IMR-90 (cell line): Measurements from ENCODE around the gene TFCP2. TPM values are rescaled to one million over a fixed set of nuclear protein-coding genes. Genes with fewer than 3 reads are reported as not detected.

Source experiments
- ATAC-seq: fragments of 200-7000 bp; cut with Tn5 transposase; 2 replicates; pipeline ENCODE4 v1.9.1; 2020; ENCODE audit warnings: low read depth, mild to moderate bottlenecking, moderate library complexity
- BruUV-seq: library from RNA; stranded (reverse); fragments of 400-500 nt; replicated peaks from 2 replicates; lab custom pipeline; 2021; lab: Mats Ljungman, UMichigan
- CTCF ChIA-PET: fragments of 300-600 bp; formaldehyde crosslinking; extraction: SDS; loops from one replicate; lab custom pipeline; 2021; ENCODE audit warnings: antibody characterized with exemption; lab: Yijun Ruan, JAX
- POLR2A ChIA-PET: fragments of 300-600 bp; sonication (Branson Sonifier 250); formaldehyde crosslinking; loops from one replicate; lab custom pipeline; 2022; ENCODE audit warnings: antibody characterized with exemption; ENCODE audit not compliant: unreplicated experiment; lab: Charles Lee
- DNase-seq: peaks from one replicate; pipeline ENCODE4 v3.0.0; 2013
- H2AFZ ChIP-seq: replicated peaks from 2 replicates; pipeline ENCODE3; 2013; ENCODE audit warnings: low read length, mild to moderate bottlenecking; ENCODE audit not compliant: poor library complexity
- H2AK5ac ChIP-seq: 2 replicates; pipeline ENCODE4 v1.6.1; 2013; ENCODE audit warnings: low read depth, low read length, inconsistent platforms
- H2AK9ac ChIP-seq: replicated peaks from 2 replicates; pipeline ENCODE3; 2013; ENCODE audit warnings: mild to moderate bottlenecking, low read depth, low read length, moderate library complexity; ENCODE audit not compliant: poor library complexity
- H2BK120ac ChIP-seq: 2 replicates; pipeline ENCODE4 v1.6.1; 2013; ENCODE audit warnings: low read depth, low read length, inconsistent platforms
- H2BK15ac ChIP-seq: 3 replicates; pipeline ENCODE4 v1.6.1; 2013; ENCODE audit warnings: low read depth, low read length, inconsistent platforms
- H2BK20ac ChIP-seq: 2 replicates; pipeline ENCODE4 v1.6.1; 2013; ENCODE audit warnings: low read depth, mild to moderate bottlenecking, inconsistent platforms, low read length, moderate library complexity
- H2BK5ac ChIP-seq: 2 replicates; pipeline ENCODE4 v1.6.1; 2013; ENCODE audit warnings: mild to moderate bottlenecking, low read depth, low read length, inconsistent platforms; ENCODE audit not compliant: poor library complexity, severe bottlenecking
- H3K14ac ChIP-seq: replicated peaks from 2 replicates; pipeline ENCODE4 v1.6.1; 2013; ENCODE audit warnings: low read depth, low read length, inconsistent platforms
- H3K18ac ChIP-seq: 2 replicates; pipeline ENCODE4 v1.6.1; 2013; ENCODE audit warnings: low read depth, low read length, control low read depth
- H3K23ac ChIP-seq: 2 replicates; pipeline ENCODE4 v1.6.1; 2013; ENCODE audit warnings: low read depth, low read length, inconsistent platforms
- H3K27ac ChIP-seq: 2 replicates; pipeline ENCODE4 v1.5.1; 2013; ENCODE audit warnings: mild to moderate bottlenecking, control low read depth, low read length; ENCODE audit not compliant: insufficient read depth
- H3K27me3 ChIP-seq: 2 replicates; pipeline ENCODE4 v1.6.1; 2013; ENCODE audit warnings: low read length; ENCODE audit not compliant: control insufficient read depth, insufficient read depth
- H3K36me3 ChIP-seq: 2 replicates; pipeline ENCODE4 v1.6.1; 2013; ENCODE audit warnings: low read length, mixed read lengths; ENCODE audit not compliant: control insufficient read depth, insufficient read depth
- H3K4ac ChIP-seq: 2 replicates; pipeline ENCODE4 v1.6.1; 2013; ENCODE audit warnings: low read depth, low read length, inconsistent platforms
- H3K4me1 ChIP-seq: 2 replicates; pipeline ENCODE4 v1.6.1; 2013; ENCODE audit warnings: low read length, mixed read lengths; ENCODE audit not compliant: control insufficient read depth, insufficient read depth
- H3K4me2 ChIP-seq: 2 replicates; pipeline ENCODE4 v1.6.1; 2013; ENCODE audit warnings: low read depth, mild to moderate bottlenecking, control low read depth, low read length, moderate library complexity
- H3K4me3 ChIP-seq: 2 replicates; pipeline ENCODE4 v1.5.1; 2013; ENCODE audit warnings: low read depth, mild to moderate bottlenecking, control low read depth, low read length, moderate library complexity; ENCODE audit not compliant: insufficient read depth
- H3K56ac ChIP-seq: 2 replicates; pipeline ENCODE4 v1.6.1; 2013; ENCODE audit warnings: low read length, inconsistent platforms; ENCODE audit not compliant: insufficient read depth; ENCODE audit errors: extremely low read depth
- H3K79me1 ChIP-seq, 2 experiments: 2 replicates each; pipeline ENCODE4 v1.6.1; 2013; ENCODE audit warnings: low read length in 2 of 2, inconsistent platforms in 1 of 2, low read depth in 1 of 2
- H3K9ac ChIP-seq: 2 replicates; pipeline ENCODE4 v1.6.1; 2013; ENCODE audit warnings: low read depth, low read length, control low read depth
- H3K9me1 ChIP-seq: 2 replicates; pipeline ENCODE4 v1.6.1; 2013; ENCODE audit warnings: low read length, inconsistent platforms; ENCODE audit not compliant: insufficient read depth
- H3K9me3 ChIP-seq: 2 replicates; pipeline ENCODE4 v1.6.1; 2013; ENCODE audit warnings: low read length; ENCODE audit not compliant: control insufficient read depth, insufficient read depth
- H4K20me1 ChIP-seq: 2 replicates; pipeline ENCODE4 v1.6.1; 2013; ENCODE audit warnings: low read length, inconsistent platforms; ENCODE audit not compliant: insufficient read depth
- H4K5ac ChIP-seq: 2 replicates; pipeline ENCODE4 v1.6.1; 2013; ENCODE audit warnings: mild to moderate bottlenecking, low read depth, low read length, control low read depth
- H4K8ac ChIP-seq, 2 experiments: 2 replicates each; pipeline ENCODE4 v1.6.1; 2013; ENCODE audit warnings: low read depth in 2 of 2, low read length in 2 of 2, control low read depth in 1 of 2, inconsistent platforms in 1 of 2
- H4K91ac ChIP-seq: 2 replicates; pipeline ENCODE4 v1.6.1; 2013; ENCODE audit warnings: low read depth, low read length, inconsistent platforms; ENCODE audit not compliant: insufficient read depth
- BHLHE40 ChIP-seq: fragments of 150-350 bp; IDR thresholded peaks from 2 replicates; pipeline ENCODE4 v1.6.1; 2016; ENCODE audit warnings: mild to moderate bottlenecking, low read depth, low read length
- CEBPB ChIP-seq: IDR thresholded peaks from 2 replicates; pipeline ENCODE4 v1.6.1; 2012; ENCODE audit warnings: low read depth, low read length, improper control_type of control experiment
- FOS ChIP-seq: fragments of 150-350 bp; IDR thresholded peaks from 2 replicates; pipeline ENCODE4 v1.6.1; 2016; ENCODE audit warnings: low read depth, low read length
- MAFK ChIP-seq: IDR thresholded peaks from 2 replicates; pipeline ENCODE4 v1.6.1; 2012; ENCODE audit warnings: low read depth, low read length, improper control_type of control experiment
- NFE2L2 ChIP-seq: fragments of 150-350 bp; IDR thresholded peaks from 2 replicates; pipeline ENCODE4 v1.6.1; 2016; ENCODE audit warnings: low read depth, mild to moderate bottlenecking, low read length
- POLR2A ChIP-seq: IDR thresholded peaks from 2 replicates; pipeline ENCODE4 v1.6.1; 2012; ENCODE audit warnings: mild to moderate bottlenecking, low read depth, low read length
- RAD21 ChIP-seq: IDR thresholded peaks from 2 replicates; pipeline ENCODE4 v1.6.1; 2012; ENCODE audit warnings: low read length, improper control_type of control experiment
- RCOR1 ChIP-seq: IDR thresholded peaks from 2 replicates; pipeline ENCODE4 v1.6.1; 2012; ENCODE audit warnings: mild to moderate bottlenecking, low read length, improper control_type of control experiment; ENCODE audit not compliant: insufficient replicate concordance
- RFX5 ChIP-seq: IDR thresholded peaks from 2 replicates; pipeline ENCODE4 v1.8.0; 2012; ENCODE audit warnings: low read depth, mild to moderate bottlenecking, low read length, moderate library complexity
- WGBS, 2 experiments: methylation state at CpG; one replicate each; pipeline versions ENCODE4 v1.1.5 to v1.1.7; 2013; ENCODE audit warnings: missing lambda C conversion rate in 2 of 2; ENCODE audit not compliant: insufficient read length in 1 of 2; ENCODE audit errors: extremely low coverage in 2 of 2; 5-methylcytosine and 5-hydroxymethylcytosine counted together
- dilution Hi-C: fragments of 300-500 bp; cut with HindIII; formaldehyde crosslinking; loops from one replicate; pipeline ENCODE4 v1.14.3; 2018; ENCODE audit warnings: low sequenced_read_pairs; ENCODE audit not compliant: unreplicated experiment
- in situ Hi-C: fragments of 300-500 bp; cut with MboI; formaldehyde crosslinking; loops from 3 replicates; pipeline ENCODE4 v1.14.3; 2019; ENCODE audit warnings: low sequenced_read_pairs, inconsistent platforms, mixed read lengths
- intact Hi-C: fragments of 100-400 bp; cut with micrococcal nuclease; formaldehyde crosslinking; loops from 2 replicates; pipeline ENCODE4 v1.10.0; 2022
- polyA plus RNA-seq, 3 experiments: library from polyadenylated mRNA; depleted of rRNA; stranded (reverse); fragments of >200 nt; gene quantifications; 2 replicates each; pipeline ENCODE4 v1.2.3, GENCODE V29; 2012; ENCODE audit warnings: low replicate concordance in 1 of 3
- total RNA-seq: library from RNA; depleted of rRNA; stranded (reverse); fragments of >200 nt; gene quantifications from 2 replicates; pipeline ENCODE4 v1.2.3, GENCODE V29; 2012
- TF ChIP-seq, protein P1 (sequence below): conservative IDR thresholded peaks from 2 replicates; pipeline ENCODE4 v1.5.1; 2012; ENCODE audit warnings: mild to moderate bottlenecking, low read depth, low read length, improper control_type of control experiment

Gene TFCP2
- total and polyA plus RNA-seq, 2 of the 4 experiments (the other 2 are of a cell fraction) = 10.0 to 15.4 TPM

DNA sequence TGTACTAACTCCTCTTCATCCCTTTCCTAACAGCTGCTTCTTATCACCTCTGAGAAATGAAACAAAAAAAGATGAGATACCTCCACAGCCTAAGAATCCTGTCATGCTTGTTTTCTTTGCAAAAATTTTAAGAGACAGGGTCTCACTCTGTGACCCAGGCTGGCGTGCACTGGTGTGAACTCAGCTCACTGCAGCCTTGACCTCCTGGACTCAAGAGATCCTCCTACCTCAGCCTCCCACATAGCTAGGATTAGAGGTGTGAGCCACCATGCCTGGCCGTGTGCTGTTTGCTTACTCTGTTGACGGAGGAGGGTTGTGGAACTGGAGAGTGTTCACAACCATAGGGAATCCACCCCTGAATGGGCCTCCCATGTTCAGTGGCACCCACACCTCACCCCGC lies 105.7 kb downstream of the TFCP2 start:
- no peak overlapping the region for H4K5ac ChIP-seq

More for the DNA sequence above, 105.7 kb downstream of the TFCP2 start:
- Histone ChIP-seq H3K79me1 (peaks cover 11 to 36% of the 10 kb centered on the region in 2 experiments; a peak in 2 of 4 replicates), H3K23ac (no peak overlapping the region), H3K9me3 (no peaks in the 10 kb centered on the region), H3K4me3 (no peak overlapping the region), H3K56ac (no peak overlapping the region), H2BK20ac (no peak overlapping the region), H3K4me1 (peaks cover 5% of the 10 kb centered on the region; the same call in 1 of the 2 replicates), H4K8ac (no peak overlapping the region), H3K27ac (no peak overlapping the region), H3K18ac (no peak overlapping the region), H2BK120ac (no peak overlapping the region), H3K4ac (no peak overlapping the region), H3K9ac (no peak overlapping the region), H2BK15ac (no peak overlapping the region), H4K91ac (no peak overlapping the region), H3K36me3 (peaks cover 62% of the 10 kb centered on the region), H3K9me1 (peaks cover 9% of the 10 kb centered on the region; the same call in 1 of the 2 replicates), H2AK9ac (no peak overlapping the region), H4K20me1 (peaks cover 16% of the 10 kb centered on the region; the same call in 1 of the 2 replicates), H2AK5ac (no peak overlapping the region), H2BK5ac (no peak overlapping the region), H2AFZ (no peak overlapping the region), H3K14ac (no peak overlapping the region), H3K27me3 (no peaks in the 10 kb centered on the region), H3K4me2 (no peak overlapping the region)
- intact Hi-C loops = no loop called here
- dilution Hi-C loops = no loop called here
- no peak for DNase-seq
- ChIA-PET POLR2A (no interaction called here), CTCF (no interaction called here)
- ATAC-seq = no peak
- WGBS, 2 experiments = 83% methylated on average over 1 of the region's 4 CpGs; no CpG with 5 or more reads in 1 of the 2 experiments
- TF ChIP-seq BHLHE40 = no peak
- TF ChIP-seq RAD21 = no peak
- TF ChIP-seq RFX5 = no peak
- TF ChIP-seq, protein P1, sequence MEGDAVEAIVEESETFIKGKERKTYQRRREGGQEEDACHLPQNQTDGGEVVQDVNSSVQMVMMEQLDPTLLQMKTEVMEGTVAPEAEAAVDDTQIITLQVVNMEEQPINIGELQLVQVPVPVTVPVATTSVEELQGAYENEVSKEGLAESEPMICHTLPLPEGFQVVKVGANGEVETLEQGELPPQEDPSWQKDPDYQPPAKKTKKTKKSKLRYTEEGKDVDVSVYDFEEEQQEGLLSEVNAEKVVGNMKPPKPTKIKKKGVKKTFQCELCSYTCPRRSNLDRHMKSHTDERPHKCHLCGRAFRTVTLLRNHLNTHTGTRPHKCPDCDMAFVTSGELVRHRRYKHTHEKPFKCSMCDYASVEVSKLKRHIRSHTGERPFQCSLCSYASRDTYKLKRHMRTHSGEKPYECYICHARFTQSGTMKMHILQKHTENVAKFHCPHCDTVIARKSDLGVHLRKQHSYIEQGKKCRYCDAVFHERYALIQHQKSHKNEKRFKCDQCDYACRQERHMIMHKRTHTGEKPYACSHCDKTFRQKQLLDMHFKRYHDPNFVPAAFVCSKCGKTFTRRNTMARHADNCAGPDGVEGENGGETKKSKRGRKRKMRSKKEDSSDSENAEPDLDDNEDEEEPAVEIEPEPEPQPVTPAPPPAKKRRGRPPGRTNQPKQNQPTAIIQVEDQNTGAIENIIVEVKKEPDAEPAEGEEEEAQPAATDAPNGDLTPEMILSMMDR = no peak
- no peak for TF ChIP-seq MAFK
- no peak for TF ChIP-seq POLR2A
- TF ChIP-seq RCOR1 = no peak
- TF ChIP-seq NFE2L2 = no peak
- no peak for TF ChIP-seq FOS
- no peak for TF ChIP-seq CEBPB
- BruUV-seq = no TSS peak
- in situ Hi-C loops = no loop called here
